Uterus (tissue), 4 donors: ENCODE data around the gene PFN4. TPM values are rescaled to one million over a fixed set of nuclear protein-coding genes. Genes with fewer than 3 reads are reported as not detected.
"Not testable (repeated sequence)": the region's sequence is repeated elsewhere in the genome, so short reads cannot be mapped to it uniquely, and the experiment has no call there.

Experiments
- DNase-seq, 2 donors: peaks; one replicate each; pipeline ENCODE4 v3.0.0-alpha.2; 2019 to 2020
- H3K27ac ChIP-seq, 2 donors: fragments of 200-600 bp; sonication (generic); 1 replicate in 1 of 2; 2 replicates in 1 of 2; pipeline ENCODE4 v1.5.1; 2016 to 2018
- H3K27me3 ChIP-seq, 2 donors: fragments of 200-600 bp; sonication (generic); one replicate each; pipeline ENCODE4 v1.5.1; 2018 to 2019; ENCODE audit warnings: control low read depth in 1 of 2
- H3K36me3 ChIP-seq, 2 donors: fragments of 200-600 bp; sonication (generic); one replicate each; pipeline ENCODE4 v1.5.1; 2019; ENCODE audit warnings: control low read depth in 1 of 2
- H3K4me1 ChIP-seq, 2 donors: fragments of 200-600 bp; sonication (generic); one replicate each; pipeline ENCODE4 v1.5.1; 2018 to 2019; ENCODE audit warnings: control low read depth in 1 of 2
- H3K4me3 ChIP-seq, 2 donors: fragments of 200-600 bp; sonication (generic); 1 replicate in 1 of 2; 2 replicates in 1 of 2; pipeline ENCODE4 v1.5.1; 2018 to 2019; ENCODE audit warnings: mild to moderate bottlenecking in 1 of 2
- H3K9me3 ChIP-seq, 2 donors: fragments of 200-600 bp; sonication (generic); one replicate each; pipeline ENCODE4 v1.5.1; 2019; ENCODE audit warnings: control low read depth in 1 of 2
- POLR2A ChIP-seq, 2 donors: fragments of 450-650 bp; IDR thresholded peaks; one replicate each; pipeline ENCODE4 v1.6.1; 2016; ENCODE audit warnings: antibody characterized with exemption in 2 of 2, mild to moderate bottlenecking in 1 of 2, moderate library complexity in 1 of 2
- intact Hi-C: fragments of 100-400 bp; cut with DNase I; formaldehyde crosslinking; loops from one replicate; pipeline ENCODE4 v1.15.1; 2023; ENCODE audit warnings: low total_unique reads
- total RNA-seq, 4 donors: library from RNA; depleted of rRNA in 3 of 4; stranded (reverse); fragments of >200 nt in 3 of 4; gene quantifications; one replicate each; pipeline versions ENCODE4 v1.1.0 to v1.2.4, GENCODE V29; 2014 to 2023
- TF ChIP-seq, protein P1 (sequence below), 4 experiments: fragments of 200-600 bp in 2 of 4; fragments of 450-650 bp in 2 of 4; sonication (generic) in 2 of 4; IDR thresholded peaks; one replicate each; pipeline ENCODE4 v1.5.1; 2016 to 2019; ENCODE audit warnings: antibody characterized with exemption in 4 of 4, mild to moderate bottlenecking in 2 of 4, moderate library complexity in 1 of 4
- donor health status: DM: yes; HTN: yes; CAD: no.

Gene PFN4
- total RNA-seq, 4 donors from 2014 or later = 0.95 to 2.0 TPM; not detected in 2

- intact Hi-C loops = no loop called here
Measured at GRCh38 chr2:24152413-24153197, 29.5 kb upstream of the PFN4 start.

GRCh38 chr2:24147364-24147763 lies 24.2 kb upstream of the PFN4 start:
- Histone ChIP-seq H3K27me3 (no peaks in the 10 kb centered on the region), H3K27ac (no peak overlapping the region), H3K36me3 (no peaks in the 10 kb centered on the region), H3K4me3 (no peak overlapping the region), H3K9me3 (peaks cover 0 to 14% of the 10 kb centered on the region in 2 donors), H3K4me1 (no peaks in the 10 kb centered on the region)
- TF ChIP-seq, protein P1, sequence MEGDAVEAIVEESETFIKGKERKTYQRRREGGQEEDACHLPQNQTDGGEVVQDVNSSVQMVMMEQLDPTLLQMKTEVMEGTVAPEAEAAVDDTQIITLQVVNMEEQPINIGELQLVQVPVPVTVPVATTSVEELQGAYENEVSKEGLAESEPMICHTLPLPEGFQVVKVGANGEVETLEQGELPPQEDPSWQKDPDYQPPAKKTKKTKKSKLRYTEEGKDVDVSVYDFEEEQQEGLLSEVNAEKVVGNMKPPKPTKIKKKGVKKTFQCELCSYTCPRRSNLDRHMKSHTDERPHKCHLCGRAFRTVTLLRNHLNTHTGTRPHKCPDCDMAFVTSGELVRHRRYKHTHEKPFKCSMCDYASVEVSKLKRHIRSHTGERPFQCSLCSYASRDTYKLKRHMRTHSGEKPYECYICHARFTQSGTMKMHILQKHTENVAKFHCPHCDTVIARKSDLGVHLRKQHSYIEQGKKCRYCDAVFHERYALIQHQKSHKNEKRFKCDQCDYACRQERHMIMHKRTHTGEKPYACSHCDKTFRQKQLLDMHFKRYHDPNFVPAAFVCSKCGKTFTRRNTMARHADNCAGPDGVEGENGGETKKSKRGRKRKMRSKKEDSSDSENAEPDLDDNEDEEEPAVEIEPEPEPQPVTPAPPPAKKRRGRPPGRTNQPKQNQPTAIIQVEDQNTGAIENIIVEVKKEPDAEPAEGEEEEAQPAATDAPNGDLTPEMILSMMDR (IDR thresholded peaks at IDR 0.05) = no peak
- no peak for TF ChIP-seq POLR2A (IDR thresholded peaks at IDR 0.05)
- no peak for DNase-seq
- intact Hi-C loops = no loop called here

More at GRCh38 chr2:24152413-24153197, 29.5 kb upstream of the PFN4 start:
- Histone ChIP-seq H3K27ac (no peak overlapping the region), H3K4me1 (no peaks in the 10 kb centered on the region), H3K36me3 (no peaks in the 10 kb centered on the region), H3K9me3 (peaks cover 0 to 6% of the 10 kb centered on the region in 2 donors), H3K27me3 (no peaks in the 10 kb centered on the region), H3K4me3 (no peak overlapping the region)
- no peak for TF ChIP-seq POLR2A (IDR thresholded peaks at IDR 0.05)
- TF ChIP-seq, protein P1 (IDR thresholded peaks at IDR 0.05) = no peak
- no peak for DNase-seq

DNA sequence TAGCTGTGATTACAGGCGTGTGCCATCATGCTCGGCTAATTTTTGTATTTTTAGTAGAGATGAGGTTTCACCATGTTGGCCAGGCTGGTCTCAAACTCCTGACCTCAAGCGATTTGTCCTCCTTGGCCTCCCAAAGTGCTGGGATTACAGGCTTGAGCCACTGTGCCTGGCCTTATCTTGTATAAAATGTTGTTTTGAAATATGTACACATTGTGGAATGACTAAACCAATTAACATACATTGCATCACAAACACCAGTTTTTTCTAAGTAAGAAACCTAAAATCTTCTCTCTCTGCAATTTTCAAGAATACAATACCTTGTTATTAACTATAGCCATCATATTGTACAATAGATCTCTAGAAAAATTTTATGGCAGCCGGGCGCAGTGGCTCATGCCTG lies 17.2 kb upstream of the PFN4 start:
- H3K4me3 ChIP-seq, DNase-seq, H3K9me3 ChIP-seq, H3K4me1 ChIP-seq, H3K27me3 ChIP-seq, intact Hi-C loops, H3K36me3 ChIP-seq, H3K27ac ChIP-seq: not testable (repeated sequence)

GRCh38 chr2:24132543-24132942 lies 9.4 kb upstream of the PFN4 start:
- TF ChIP-seq, protein P1 (IDR thresholded peaks at IDR 0.05) = no peak
- TF ChIP-seq POLR2A (IDR thresholded peaks at IDR 0.05) = no peak
- no peaks in the 10 kb centered on the region for H3K9me3 ChIP-seq
- H3K27ac ChIP-seq = no peak overlapping the region

DNA sequence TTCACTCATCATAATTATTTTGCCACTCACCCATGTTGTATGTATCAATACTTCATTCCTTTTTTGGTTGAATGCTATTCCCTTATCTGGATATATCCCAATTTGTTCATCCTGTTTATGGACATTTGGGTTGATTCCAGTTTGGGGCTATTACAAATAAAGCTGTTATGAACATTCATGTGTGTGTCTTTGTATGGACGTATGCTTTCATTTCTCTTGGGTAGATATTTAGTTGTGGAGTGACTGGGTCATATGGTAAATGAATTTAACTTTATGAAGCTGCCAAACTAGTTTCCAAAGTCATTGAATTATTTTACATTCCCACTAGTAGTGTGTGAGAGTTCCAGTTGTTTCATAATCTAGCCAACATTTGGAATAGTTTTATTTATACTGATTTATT lies 2.8 kb upstream of the PFN4 start:
- intact Hi-C loops = no loop called here
- DNase-seq = no peak
- H3K9me3 ChIP-seq = no peaks in the 10 kb centered on the region
- no peaks in the 10 kb centered on the region for H3K27me3 ChIP-seq
- H3K36me3 ChIP-seq = no peaks in the 10 kb centered on the region
- TF ChIP-seq POLR2A (IDR thresholded peaks at IDR 0.05) = no peak
- TF ChIP-seq, protein P1 (IDR thresholded peaks at IDR 0.05) = no peak
- no peak overlapping the region for H3K27ac ChIP-seq
- H3K4me1 ChIP-seq = peaks cover 0 to 4% of the 10 kb centered on the region in 2 donors
- no peak overlapping the region for H3K4me3 ChIP-seq

More at GRCh38 chr2:24132543-24132942, 9.4 kb upstream of the PFN4 start:
- no peak overlapping the region for H3K4me3 ChIP-seq
- H3K36me3 ChIP-seq = no peaks in the 10 kb centered on the region
- no peaks in the 10 kb centered on the region for H3K27me3 ChIP-seq
- H3K4me1 ChIP-seq = no peaks in the 10 kb centered on the region
- DNase-seq = no peak
- intact Hi-C loops = no loop called here
